8988T (cell line): ENCODE results near the gene CPA1.
"Not testable (repeated sequence)": the region's sequence is repeated elsewhere in the genome, so short reads cannot be mapped to it uniquely, and the experiment has no call there.

Experiments used
- DNase-seq: peaks from one replicate; pipeline ENCODE4 v3.0.0; 2011

The CPA1 gene

DNA sequence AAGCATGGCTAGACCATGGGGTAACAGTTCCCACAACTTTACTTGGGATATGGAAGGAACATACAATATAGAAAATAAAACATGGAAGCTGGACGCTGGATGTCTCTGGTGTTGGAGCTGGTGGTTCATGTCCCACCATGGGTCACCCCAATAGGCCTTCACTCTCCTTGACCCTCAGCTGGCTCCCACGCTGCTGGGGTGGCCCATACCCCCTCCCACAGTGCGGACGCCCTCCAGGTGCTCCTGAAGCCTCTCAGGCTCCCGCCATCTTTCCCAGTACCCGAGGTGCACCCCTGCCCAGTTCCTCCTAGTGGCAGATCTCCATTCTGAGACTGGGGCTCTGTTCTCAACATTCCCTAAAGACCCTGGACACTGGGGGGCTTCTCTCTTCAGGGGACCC, 5.8 kb upstream of the CPA1 start:
- no peak for DNase-seq

DNA sequence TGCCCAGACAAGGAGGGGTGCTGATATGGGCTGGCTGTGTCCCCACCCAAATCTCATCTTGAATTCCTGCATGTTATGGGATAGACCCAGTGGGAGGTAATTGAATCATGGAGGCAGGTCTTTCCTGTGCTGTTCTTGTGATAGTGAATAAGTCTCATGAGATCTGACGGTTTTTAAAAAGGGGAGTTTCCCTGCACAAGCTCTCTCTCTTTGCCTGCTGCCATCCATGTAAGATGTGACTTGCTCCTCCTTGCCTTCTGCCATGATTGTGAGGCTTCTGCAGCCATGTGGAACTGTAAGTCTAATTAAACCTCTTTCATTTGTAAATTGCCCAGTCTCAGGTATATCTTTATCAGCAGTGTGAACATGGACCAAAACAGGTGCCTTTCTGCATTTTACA, 3.8 kb upstream of the CPA1 start:
- not testable (repeated sequence) for DNase-seq

- DNase-seq: no peak
Observed at GRCh38 chr7:130377178-130377577, 3.1 kb upstream of the CPA1 start.

DNA sequence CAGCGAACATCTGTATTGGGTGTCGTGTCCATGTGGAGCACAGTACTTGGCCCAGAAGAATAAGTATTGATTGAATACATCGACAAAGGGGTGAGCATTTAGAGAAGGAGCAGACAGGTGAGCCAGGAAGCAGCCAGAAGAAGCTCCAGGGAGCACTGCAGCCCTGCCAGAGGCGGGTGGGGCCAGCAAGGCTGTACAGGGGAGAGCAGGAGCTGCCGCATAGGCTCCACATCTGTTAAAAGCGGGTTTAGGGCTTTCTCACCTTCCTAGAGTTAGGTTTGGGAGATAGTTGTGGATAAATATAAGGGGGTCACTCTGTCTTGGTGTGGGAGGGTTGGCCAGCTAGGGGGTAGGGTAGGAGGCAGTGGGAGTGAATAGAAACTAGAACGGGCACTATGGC, 1.3 kb upstream of the CPA1 start:
- no peak for DNase-seq

GRCh38 chr7:130379532-130379920, 768 bp upstream of the CPA1 start:
- DNase-seq: no peak

- no peak for DNase-seq
Observed at GRCh38 chr7:130380861-130381455, 664 bp downstream of the CPA1 start.

DNA sequence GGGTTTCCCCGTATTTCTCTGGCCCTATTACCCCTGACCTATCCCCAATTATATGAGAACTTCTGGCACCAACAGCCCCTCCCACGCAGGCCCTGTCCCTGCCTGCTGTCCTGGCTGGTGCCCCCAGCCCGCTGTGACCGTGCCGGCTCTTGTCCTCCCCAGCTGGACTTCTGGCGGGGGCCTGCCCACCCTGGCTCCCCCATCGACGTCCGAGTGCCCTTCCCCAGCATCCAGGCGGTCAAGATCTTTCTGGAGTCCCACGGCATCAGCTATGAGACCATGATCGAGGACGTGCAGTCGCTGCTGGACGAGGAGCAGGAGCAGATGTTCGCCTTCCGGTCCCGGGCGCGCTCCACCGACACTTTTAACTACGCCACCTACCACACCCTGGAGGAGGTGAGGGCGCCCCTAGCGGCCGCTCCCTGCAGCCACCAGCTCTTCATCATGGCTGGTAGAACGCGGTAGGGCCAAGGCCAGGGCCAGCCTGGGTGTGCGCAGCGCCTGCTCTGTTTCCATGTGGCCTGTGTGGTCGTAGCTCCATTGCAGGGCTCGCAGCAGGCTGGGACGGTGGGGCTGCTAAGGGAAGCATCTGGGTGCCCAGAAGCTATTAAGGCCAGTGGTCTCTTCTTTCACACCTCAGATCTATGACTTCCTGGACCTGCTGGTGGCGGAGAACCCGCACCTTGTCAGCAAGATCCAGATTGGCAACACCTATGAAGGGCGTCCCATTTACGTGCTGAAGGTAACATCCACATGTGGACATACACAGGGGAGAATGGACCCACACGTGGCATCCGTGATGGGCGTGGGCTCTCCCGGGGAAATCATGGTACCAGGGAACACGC, 1.4 kb downstream of the CPA1 start:
- DNase-seq: no peak

GRCh38 chr7:130383187-130383980, 3.1 kb downstream of the CPA1 start:
- DNase-seq: no peak

- DNase-seq: no peak
Observed at GRCh38 chr7:130384371-130384801, 4.1 kb downstream of the CPA1 start.

- no peak for DNase-seq
Observed at GRCh38 chr7:130384841-130385599, 4.7 kb downstream of the CPA1 start.

DNA sequence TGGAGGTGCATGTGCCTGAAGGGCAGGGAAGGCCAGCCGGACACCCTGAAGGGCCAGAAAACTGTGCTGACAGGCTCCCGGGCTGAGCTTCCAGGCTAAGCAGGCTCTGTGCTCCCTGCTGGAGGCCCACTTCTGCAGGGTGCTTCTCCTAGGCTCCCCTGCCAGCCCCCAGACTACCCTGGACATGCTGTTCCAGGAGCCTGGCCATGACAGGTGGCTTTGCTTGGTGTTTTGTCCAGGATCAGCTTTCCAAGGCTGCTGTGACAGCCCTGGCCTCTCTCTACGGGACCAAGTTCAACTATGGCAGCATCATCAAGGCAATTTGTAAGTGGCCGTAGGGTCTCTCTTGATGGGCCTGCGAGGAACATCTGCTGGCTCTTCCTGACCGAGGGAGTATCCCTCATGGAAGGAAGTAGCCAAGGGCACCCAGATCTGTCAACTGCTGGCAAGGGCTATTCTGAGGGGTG, 5.3 kb downstream of the CPA1 start:
- no peak for DNase-seq

GRCh38 chr7:130386876-130387275, 6.6 kb downstream of the CPA1 start:
- no peak for DNase-seq

DNA sequence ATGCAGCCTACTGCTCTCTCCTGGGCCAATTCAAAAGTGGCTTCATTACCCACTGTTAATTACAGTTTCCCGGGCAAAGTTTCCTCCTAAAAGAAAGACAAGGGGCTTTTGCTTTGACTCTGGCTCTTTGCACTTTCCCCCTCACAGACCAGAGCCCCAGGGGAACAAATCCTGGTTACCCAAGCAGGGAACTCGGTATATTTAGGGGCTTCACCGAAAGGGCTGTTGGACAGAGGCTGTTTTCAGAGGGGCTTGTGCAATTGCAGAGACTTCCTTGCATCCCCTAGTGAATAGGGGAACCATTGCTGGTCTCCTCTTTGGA, 7.0 kb downstream of the CPA1 start:
- no peak for DNase-seq

- no peak for DNase-seq
Observed at GRCh38 chr7:130387628-130388403, 7.5 kb downstream of the CPA1 start.

GRCh38 chr7:130388671-130389070, 8.4 kb downstream of the CPA1 start:
- no peak for DNase-seq

DNA sequence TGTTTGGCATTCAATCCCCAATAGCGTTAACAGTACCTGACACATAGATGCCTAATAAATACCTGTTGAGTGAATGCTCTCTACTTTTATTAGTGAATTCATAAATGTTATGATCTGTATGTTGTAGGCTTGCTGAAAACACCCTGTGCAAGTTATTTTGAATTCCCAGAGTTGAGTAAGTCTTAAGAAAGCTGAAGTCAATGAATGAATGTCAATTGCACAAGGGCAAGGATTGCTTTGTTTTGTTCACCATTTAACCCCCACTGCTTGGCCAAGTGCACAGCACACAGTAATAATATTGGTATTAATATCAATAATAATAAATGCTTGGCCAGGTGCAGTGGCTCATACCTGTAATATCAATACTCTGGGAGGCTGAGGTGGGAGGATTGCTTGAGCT, 10.2 kb downstream of the CPA1 start:
- DNase-seq: no peak

DNA sequence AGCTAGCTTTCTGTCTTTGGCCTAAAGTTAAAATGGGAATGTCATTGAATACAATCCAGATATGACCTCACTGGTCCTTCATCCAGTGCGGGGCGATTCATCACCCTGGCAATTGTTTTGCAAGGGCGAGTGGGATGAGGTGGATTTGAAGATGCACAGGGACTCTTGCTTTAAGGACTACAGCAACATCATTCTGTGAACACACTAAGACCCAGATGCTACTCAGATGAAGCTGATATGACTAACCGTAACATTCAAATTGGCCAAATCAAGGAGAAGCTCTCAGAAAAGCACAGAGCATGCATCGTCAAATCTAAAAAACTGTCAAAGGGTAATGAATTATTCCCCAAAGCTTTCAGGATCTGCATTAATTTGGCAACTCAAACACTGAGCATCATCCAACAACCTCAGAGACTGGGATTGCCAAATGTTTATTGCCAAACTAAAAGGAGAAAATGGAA, 12.8 kb downstream of the CPA1 start:
- DNase-seq: no peak

DNA sequence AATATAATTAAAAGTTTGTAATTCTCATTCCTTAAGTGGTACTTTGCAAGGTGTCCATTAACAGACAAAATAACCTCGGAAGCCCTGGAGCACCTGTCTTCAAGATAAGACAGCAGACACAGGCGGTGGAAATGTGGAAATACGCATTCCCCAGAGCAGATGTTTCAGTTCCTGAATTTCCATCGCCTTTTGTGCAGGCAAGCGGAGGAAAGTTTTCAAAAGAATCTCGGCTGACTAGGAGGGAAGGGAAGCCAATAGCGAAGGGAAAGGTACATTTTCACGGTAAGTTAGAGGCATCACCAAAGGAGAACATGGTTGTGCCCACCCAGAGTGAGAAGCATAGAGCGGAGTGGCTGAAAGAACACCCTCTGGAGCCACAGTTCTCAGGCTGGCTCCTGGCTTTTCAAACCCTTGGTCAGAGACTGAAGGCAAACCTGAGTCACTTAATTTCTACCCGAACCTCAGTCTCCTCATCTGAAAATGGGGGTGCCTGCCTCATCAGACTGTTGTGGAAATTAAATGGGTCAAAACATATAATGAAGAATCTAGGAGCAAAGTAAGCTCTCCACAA, 13.6 kb downstream of the CPA1 start:
- DNase-seq: no peak

GRCh38 chr7:130394421-130395195, 14.3 kb downstream of the CPA1 start:
- no peak for DNase-seq

GRCh38 chr7:130395421-130395820, 15.1 kb downstream of the CPA1 start:
- no peak for DNase-seq

DNA sequence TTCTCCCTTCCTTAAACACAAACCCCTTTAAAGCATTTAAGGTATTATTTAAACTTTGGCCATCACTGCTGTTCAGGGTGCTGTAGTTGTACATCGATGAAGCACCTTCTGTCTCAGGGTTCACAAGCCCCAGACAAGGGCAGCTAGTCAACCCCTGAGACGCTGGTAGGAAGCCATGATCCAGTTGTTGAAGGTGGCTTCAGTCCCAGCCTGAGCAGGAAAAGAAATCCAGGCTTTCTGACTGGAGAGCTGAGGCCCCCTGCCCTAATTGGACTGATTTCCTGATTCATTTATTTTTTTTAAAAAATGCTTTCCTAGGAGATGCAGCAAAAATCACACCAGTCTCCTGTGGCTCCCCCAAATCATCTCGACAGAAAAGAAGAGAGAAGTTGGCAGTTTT, 15.8 kb downstream of the CPA1 start:
- DNase-seq: no peak
